Measurements from ENCODE around the gene NVL. TPM values are rescaled to one million over a fixed set of nuclear protein-coding genes. Genes with fewer than 3 reads are reported as not detected.

Gene NVL
- total and polyA plus RNA-seq, 10 of the 15 experiments (the other 5 are each of a cell fraction or from before 2014, with no cell fraction given) = 20.3 to 49.6 (median 35.2) TPM

DNA sequence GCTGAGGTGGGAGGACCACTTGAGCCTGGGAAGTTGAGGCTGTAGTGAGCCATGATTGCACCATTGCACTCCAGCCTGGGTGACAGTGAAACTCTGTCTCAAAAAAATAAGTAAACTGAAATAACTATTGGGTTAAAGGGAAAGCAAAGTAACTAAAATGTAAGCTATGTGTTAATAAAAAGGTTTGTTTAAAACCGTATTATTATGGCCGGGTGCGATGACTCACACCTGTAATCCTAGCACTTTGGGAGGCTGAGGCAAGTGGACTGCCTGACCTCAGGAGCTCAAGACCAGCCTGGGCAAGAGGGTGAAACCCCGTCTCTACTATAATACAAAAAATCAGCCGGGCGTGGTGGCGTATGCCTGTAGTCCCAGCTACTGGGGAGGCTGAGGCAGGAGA, 27.0 kb downstream of the NVL start:
- POLR2A ChIA-PET = no interaction called here
- Histone ChIP-seq H3K9me3 (replicated peaks; ENCODE audit: control insufficient read depth, insufficient read depth, low read length) (no peaks in the 10 kb centered on the region), H4K20me1 (ENCODE audit: control insufficient read depth, insufficient read depth) (no peaks in the 10 kb centered on the region), H3K79me2 (ENCODE audit: control insufficient read depth, insufficient read depth, low read length) (no peaks in the 10 kb centered on the region), H3K4me3 (no peak overlapping the region), H3K36me3 (ENCODE audit: control insufficient read depth in 2 of 2, insufficient read depth in 2 of 2, low read length in 1 of 2) (peaks cover 12 to 28% of the 10 kb centered on the region in 2 experiments), H3K4me1 (ENCODE audit: control insufficient read depth, insufficient read depth, low read length) (no peaks in the 10 kb centered on the region), H3K27ac (ENCODE audit: control insufficient read depth, insufficient read depth) (no peak overlapping the region), H3K9ac (ENCODE audit: control insufficient read depth, insufficient read depth, low read length) (no peak overlapping the region), H3K27me3 (replicated peaks in 1 of 2; ENCODE audit: control insufficient read depth in 2 of 2, insufficient read depth in 2 of 2, low read length in 1 of 2) (no peaks in the 10 kb centered on the region), H2AFZ (ENCODE audit: control insufficient read depth, low read depth, low read length) (no peak overlapping the region), H3K4me2 (ENCODE audit: control insufficient read depth, insufficient read depth) (no peak overlapping the region)
- DNase-seq (ENCODE audit: low read depth, low spot score) (no peak), FAIRE-seq (no peak), ATAC-seq (no peak)
- SMC1A ChIA-PET (ENCODE audit: uncharacterized antibody, unreplicated experiment) = interaction anchor here (1.0 kb wide), 1 partner anchor 218 kb away, joined by 3 read pairs; no protein-coding TSS in a partner anchor
- CTCF ChIA-PET = interaction anchor here (0.9 to 1.1 kb wide), 3 partner anchors 31 to 183 kb away, joined by 3 read pairs; no protein-coding TSS in a partner anchor
- 100% methylated on average over 7 of the region's 7 CpGs for WGBS (ENCODE audit: insufficient coverage, insufficient replicate concordance, low lambda C conversion rate, missing lambda C conversion rate)
- no peak for TF ChIP-seq EGR1 (IDR thresholded peaks at IDR 0.05; ENCODE audit: borderline replicate concordance in 1 of 2, low read depth in 2 of 2, low read length in 2 of 2)
- TF ChIP-seq PRDM15 (CRISPR knock-in tag; IDR thresholded peaks at IDR 0.05) = no peak
- no peak for TF ChIP-seq ETV6 (conservative IDR thresholded peaks at IDR 0.05 in 1 of 2, IDR thresholded peaks at IDR 0.05 in 1 of 2; ENCODE audit: borderline replicate concordance in 1 of 2, low read depth in 1 of 2)
- TF ChIP-seq, protein P1, sequence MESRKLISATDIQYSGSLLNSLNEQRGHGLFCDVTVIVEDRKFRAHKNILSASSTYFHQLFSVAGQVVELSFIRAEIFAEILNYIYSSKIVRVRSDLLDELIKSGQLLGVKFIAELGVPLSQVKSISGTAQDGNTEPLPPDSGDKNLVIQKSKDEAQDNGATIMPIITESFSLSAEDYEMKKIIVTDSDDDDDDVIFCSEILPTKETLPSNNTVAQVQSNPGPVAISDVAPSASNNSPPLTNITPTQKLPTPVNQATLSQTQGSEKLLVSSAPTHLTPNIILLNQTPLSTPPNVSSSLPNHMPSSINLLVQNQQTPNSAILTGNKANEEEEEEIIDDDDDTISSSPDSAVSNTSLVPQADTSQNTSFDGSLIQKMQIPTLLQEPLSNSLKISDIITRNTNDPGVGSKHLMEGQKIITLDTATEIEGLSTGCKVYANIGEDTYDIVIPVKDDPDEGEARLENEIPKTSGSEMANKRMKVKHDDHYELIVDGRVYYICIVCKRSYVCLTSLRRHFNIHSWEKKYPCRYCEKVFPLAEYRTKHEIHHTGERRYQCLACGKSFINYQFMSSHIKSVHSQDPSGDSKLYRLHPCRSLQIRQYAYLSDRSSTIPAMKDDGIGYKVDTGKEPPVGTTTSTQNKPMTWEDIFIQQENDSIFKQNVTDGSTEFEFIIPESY (IDR thresholded peaks at IDR 0.05) = no peak
- TF ChIP-seq SIN3A (IDR thresholded peaks at IDR 0.05; ENCODE audit: low read depth, low read length) = no peak
- BruUV-seq (replicated peaks) = no TSS peak
- RAD21 ChIA-PET (ENCODE audit: unreplicated experiment) = no interaction called here
- intact Hi-C loops (cut with micrococcal nuclease; ENCODE audit: unreplicated experiment) (no loop called here), in situ Hi-C loops (cut with MboI) (no loop called here)
